SK-N-SH treated with all-trans-retinoic acid at 6 μM for 48 hours (cell line): ENCODE data around the gene XPO6.

ENCODE experiments used
- ATAC-seq: fragments of 200-7000 bp; cut with Tn5 transposase; 3 replicates; pipeline ENCODE4 v1.9.1; 2020; ENCODE audit warnings: mild to moderate bottlenecking, moderate library complexity
- ARNTL ChIP-seq: fragments of 450-650 bp; formaldehyde crosslinking; IDR thresholded peaks from 2 replicates; pipeline ENCODE4 v1.5.0; 2020; ENCODE audit warnings: low read depth, mild to moderate bottlenecking, moderate library complexity, borderline replicate concordance
- BACH2 ChIP-seq: fragments of 250-450 bp; sonication (Bioruptor Pico); IDR thresholded peaks from 2 replicates; pipeline ENCODE4 v1.9.0; 2021; ENCODE audit warnings: mild to moderate bottlenecking, borderline replicate concordance
- CREB5 ChIP-seq: fragments of 250-450 bp; sonication (Bioruptor Pico); IDR thresholded peaks from 2 replicates; pipeline ENCODE4 v1.5.1; 2020; ENCODE audit warnings: low read depth, mild to moderate bottlenecking, moderate library complexity
- CSDC2 ChIP-seq: fragments of 250-450 bp; sonication (Bioruptor Pico); IDR thresholded peaks from 2 replicates; pipeline ENCODE4 v1.5.0; 2020; ENCODE audit warnings: mild to moderate bottlenecking, moderate library complexity
- ESRRG ChIP-seq: fragments of 250-450 bp; sonication (Bioruptor Pico); IDR thresholded peaks from 2 replicates; pipeline ENCODE4 v1.6.1; 2021; ENCODE audit warnings: mild to moderate bottlenecking
- GLIS3 ChIP-seq: fragments of 250-450 bp; sonication (Bioruptor Pico); IDR thresholded peaks from 2 replicates; pipeline ENCODE4 v1.5.0; 2020; ENCODE audit warnings: mild to moderate bottlenecking, moderate library complexity
- PATZ1 ChIP-seq: fragments of 250-450 bp; sonication (Bioruptor Pico); IDR thresholded peaks from 2 replicates; pipeline ENCODE4 v1.8.0; 2020; ENCODE audit warnings: mild to moderate bottlenecking, moderate library complexity, borderline replicate concordance
- PPARA ChIP-seq: fragments of 250-450 bp; sonication (Bioruptor Pico); IDR thresholded peaks from 2 replicates; pipeline ENCODE4 v1.5.0; 2020; ENCODE audit warnings: mild to moderate bottlenecking, borderline replicate concordance
- SNAI2 ChIP-seq: fragments of 250-450 bp; sonication (Bioruptor Pico); IDR thresholded peaks from 2 replicates; pipeline ENCODE4 v1.5.0; 2020; ENCODE audit warnings: mild to moderate bottlenecking, moderate library complexity
- ZC3H10 ChIP-seq: fragments of 250-450 bp; sonication (Bioruptor Pico); IDR thresholded peaks from 2 replicates; pipeline ENCODE4 v1.5.1; 2021; ENCODE audit warnings: mild to moderate bottlenecking, moderate library complexity
- ZFP3 ChIP-seq: fragments of 250-450 bp; sonication (Bioruptor Pico); IDR thresholded peaks from 2 replicates; pipeline ENCODE4 v1.5.0; 2020; ENCODE audit warnings: mild to moderate bottlenecking, moderate library complexity
- ZFP30 ChIP-seq: fragments of 450-650 bp; formaldehyde crosslinking; IDR thresholded peaks from 2 replicates; pipeline ENCODE4 v1.5.0; 2022; ENCODE audit warnings: mild to moderate bottlenecking, moderate library complexity
- ZNF565 ChIP-seq: fragments of 450-650 bp; formaldehyde crosslinking; conservative IDR thresholded peaks from 2 replicates; pipeline ENCODE4 v1.5.0; 2020; ENCODE audit warnings: low read depth, mild to moderate bottlenecking, moderate library complexity
- ZNF8 ChIP-seq: fragments of 450-650 bp; formaldehyde crosslinking; IDR thresholded peaks from 2 replicates; pipeline ENCODE4 v1.5.0; 2020; ENCODE audit warnings: mild to moderate bottlenecking, moderate library complexity
- TF ChIP-seq, protein P1 (sequence below): fragments of 250-450 bp; sonication (Bioruptor Pico); IDR thresholded peaks from 2 replicates; pipeline ENCODE4 v1.5.1; 2021; ENCODE audit warnings: mild to moderate bottlenecking, moderate library complexity
- TF ChIP-seq, protein P2 (sequence below): fragments of 250-450 bp; sonication (Bioruptor Pico); IDR thresholded peaks from 2 replicates; pipeline ENCODE4 v1.5.0; 2020; ENCODE audit warnings: mild to moderate bottlenecking, moderate library complexity

XPO6 gene

GRCh38 chr16:28184625-28185024, 27.1 kb downstream of the XPO6 start (continued):
- TF ChIP-seq, protein P1, sequence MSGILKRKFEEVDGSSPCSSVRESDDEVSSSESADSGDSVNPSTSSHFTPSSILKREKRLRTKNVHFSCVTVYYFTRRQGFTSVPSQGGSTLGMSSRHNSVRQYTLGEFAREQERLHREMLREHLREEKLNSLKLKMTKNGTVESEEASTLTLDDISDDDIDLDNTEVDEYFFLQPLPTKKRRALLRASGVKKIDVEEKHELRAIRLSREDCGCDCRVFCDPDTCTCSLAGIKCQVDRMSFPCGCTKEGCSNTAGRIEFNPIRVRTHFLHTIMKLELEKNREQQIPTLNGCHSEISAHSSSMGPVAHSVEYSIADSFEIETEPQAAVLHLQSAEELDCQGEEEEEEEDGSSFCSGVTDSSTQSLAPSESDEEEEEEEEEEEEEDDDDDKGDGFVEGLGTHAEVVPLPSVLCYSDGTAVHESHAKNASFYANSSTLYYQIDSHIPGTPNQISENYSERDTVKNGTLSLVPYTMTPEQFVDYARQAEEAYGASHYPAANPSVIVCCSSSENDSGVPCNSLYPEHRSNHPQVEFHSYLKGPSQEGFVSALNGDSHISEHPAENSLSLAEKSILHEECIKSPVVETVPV (CRISPR knock-in tag): no peak
- TF ChIP-seq PATZ1 (CRISPR knock-in tag): no peak
- TF ChIP-seq CSDC2 (CRISPR knock-in tag): no peak
- TF ChIP-seq CREB5 (CRISPR knock-in tag): no peak
- no peak for TF ChIP-seq ZFP30
- TF ChIP-seq BACH2 (CRISPR knock-in tag): no peak
- TF ChIP-seq ZNF565: no peak
- no peak for TF ChIP-seq ZNF8 (CRISPR knock-in tag)

DNA sequence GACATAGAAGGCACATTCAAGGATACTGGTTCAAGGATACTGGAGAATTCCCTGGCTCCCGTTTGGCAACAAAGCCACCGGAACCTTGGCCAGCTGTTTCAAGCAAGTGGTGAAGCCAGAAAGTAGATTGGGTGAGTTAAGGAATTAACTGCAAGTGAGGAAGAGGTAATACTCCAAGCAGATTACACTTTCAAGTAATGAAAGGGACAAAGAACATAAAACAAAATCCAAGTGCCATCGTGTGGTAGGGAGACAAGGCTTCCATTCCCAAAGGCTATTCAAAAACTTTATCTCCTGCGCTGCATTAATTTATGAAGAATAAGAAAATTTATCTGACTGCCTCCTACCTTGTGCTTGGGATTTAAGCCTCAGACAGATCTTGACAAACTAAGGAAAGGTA, 27.8 kb downstream of the XPO6 start:
- no peak for TF ChIP-seq PATZ1 (CRISPR knock-in tag)
- TF ChIP-seq CSDC2 (CRISPR knock-in tag): no peak
- TF ChIP-seq GLIS3 (CRISPR knock-in tag): no peak
- TF ChIP-seq, all 23 proteins: peak for 0
- ATAC-seq: no peak

GRCh38 chr16:28183484-28183883, 28.3 kb downstream of the XPO6 start:
- TF ChIP-seq ZFP3 (CRISPR knock-in tag): no peak
- TF ChIP-seq, protein P1 (CRISPR knock-in tag): no peak
- no peak for TF ChIP-seq ZFP30
- no peak for TF ChIP-seq BACH2 (CRISPR knock-in tag)
- TF ChIP-seq, protein P2, sequence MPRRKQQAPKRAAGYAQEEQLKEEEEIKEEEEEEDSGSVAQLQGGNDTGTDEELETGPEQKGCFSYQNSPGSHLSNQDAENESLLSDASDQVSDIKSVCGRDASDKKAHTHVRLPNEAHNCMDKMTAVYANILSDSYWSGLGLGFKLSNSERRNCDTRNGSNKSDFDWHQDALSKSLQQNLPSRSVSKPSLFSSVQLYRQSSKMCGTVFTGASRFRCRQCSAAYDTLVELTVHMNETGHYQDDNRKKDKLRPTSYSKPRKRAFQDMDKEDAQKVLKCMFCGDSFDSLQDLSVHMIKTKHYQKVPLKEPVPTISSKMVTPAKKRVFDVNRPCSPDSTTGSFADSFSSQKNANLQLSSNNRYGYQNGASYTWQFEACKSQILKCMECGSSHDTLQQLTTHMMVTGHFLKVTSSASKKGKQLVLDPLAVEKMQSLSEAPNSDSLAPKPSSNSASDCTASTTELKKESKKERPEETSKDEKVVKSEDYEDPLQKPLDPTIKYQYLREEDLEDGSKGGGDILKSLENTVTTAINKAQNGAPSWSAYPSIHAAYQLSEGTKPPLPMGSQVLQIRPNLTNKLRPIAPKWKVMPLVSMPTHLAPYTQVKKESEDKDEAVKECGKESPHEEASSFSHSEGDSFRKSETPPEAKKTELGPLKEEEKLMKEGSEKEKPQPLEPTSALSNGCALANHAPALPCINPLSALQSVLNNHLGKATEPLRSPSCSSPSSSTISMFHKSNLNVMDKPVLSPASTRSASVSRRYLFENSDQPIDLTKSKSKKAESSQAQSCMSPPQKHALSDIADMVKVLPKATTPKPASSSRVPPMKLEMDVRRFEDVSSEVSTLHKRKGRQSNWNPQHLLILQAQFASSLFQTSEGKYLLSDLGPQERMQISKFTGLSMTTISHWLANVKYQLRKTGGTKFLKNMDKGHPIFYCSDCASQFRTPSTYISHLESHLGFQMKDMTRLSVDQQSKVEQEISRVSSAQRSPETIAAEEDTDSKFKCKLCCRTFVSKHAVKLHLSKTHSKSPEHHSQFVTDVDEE (CRISPR knock-in tag): no peak
- TF ChIP-seq SNAI2 (CRISPR knock-in tag): no peak
- no peak for TF ChIP-seq CSDC2 (CRISPR knock-in tag)
- TF ChIP-seq ZNF565: no peak
- TF ChIP-seq PPARA (CRISPR knock-in tag): no peak
- no peak for TF ChIP-seq ZNF8 (CRISPR knock-in tag)
- ATAC-seq: no peak

- ATAC-seq: no peak
- TF ChIP-seq ARNTL (CRISPR knock-in tag) (no peak), ZC3H10 (CRISPR knock-in tag) (no peak), ESRRG (CRISPR knock-in tag) (no peak), CREB5 (CRISPR knock-in tag) (no peak), ZNF8 (CRISPR knock-in tag) (no peak), PATZ1 (CRISPR knock-in tag) (no peak), GLIS3 (CRISPR knock-in tag) (no peak), PPARA (CRISPR knock-in tag) (no peak)
- TF ChIP-seq, protein P2 (CRISPR knock-in tag): no peak
Observed at GRCh38 chr16:28182801-28183200, 29.0 kb downstream of the XPO6 start.
